ENCODE data around the gene SCLY. TPM values are rescaled to one million over a fixed set of nuclear protein-coding genes. Genes with fewer than 3 reads are reported as not detected.

Gene SCLY
- total and polyA plus RNA-seq, 2 of the 8 experiments (the other 6 are each of a cell fraction or from before 2014, with no cell fraction given), result 79.0 to 79.5 TPM

GRCh38 chr2:238101891-238102841, 41.4 kb downstream of the SCLY start:
- Histone ChIP-seq H3K79me1 (ENCODE audit: low read depth, low read length) (no peaks in the 10 kb centered on the region), H3K36me3 (ENCODE audit: control insufficient read depth in 2 of 4, insufficient read depth in 4 of 4, low read length in 3 of 4) (peaks cover 0 to 3% (median 0%) of the 10 kb centered on the region in 4 experiments; a peak in 1 of 8 replicates), H3K4ac (replicated peaks; ENCODE audit: insufficient read length, low read depth, low read length) (no peak overlapping the region), H2BK20ac (ENCODE audit: low read length) (no peak overlapping the region), H3K23me2 (ENCODE audit: low read depth, low read length) (no peaks in the 10 kb centered on the region), H4K91ac (replicated peaks; ENCODE audit: insufficient read length, low read length) (no peak overlapping the region), H3K79me2 (ENCODE audit: control insufficient read depth in 1 of 2, insufficient read depth in 2 of 2, low read length in 2 of 2) (no peaks in the 10 kb centered on the region), H3K56ac (replicated peaks; ENCODE audit: insufficient read length, low read depth, low read length) (no peak overlapping the region), H2BK12ac (ENCODE audit: low read depth, low read length) (peak overlapping the region; percentile 50; the same call in 1 of the 2 replicates), H3K27me3 (replicated peaks in 1 of 4; ENCODE audit: control insufficient read depth in 3 of 4, extremely low read depth in 1 of 4, insufficient read depth in 3 of 4, low read length in 3 of 4) (no peaks in the 10 kb centered on the region), H4K8ac (ENCODE audit: extremely low read depth, insufficient read depth, low read length) (peak overlapping the region; percentile 76; the same call in 1 of the 2 replicates), H3K9me3 (ENCODE audit: insufficient read depth in 2 of 2, low read depth in 1 of 2, low read length in 1 of 2) (no peaks in the 10 kb centered on the region), H3K27ac (ENCODE audit: low read depth, low read length) (no peak overlapping the region), H3K18ac (ENCODE audit: extremely low read depth, low read length) (no peak overlapping the region), H2BK15ac (ENCODE audit: low read length) (no peak overlapping the region), H3K9ac (replicated peaks in 1 of 4; ENCODE audit: extremely low read depth in 1 of 4, low read depth in 3 of 4, low read length in 3 of 4) (no peak overlapping the region), H3K14ac (ENCODE audit: insufficient read length) (no peak overlapping the region), H4K5ac (ENCODE audit: insufficient read length, low read depth, low read length) (no peak overlapping the region), H4K20me1 (replicated peaks in 1 of 2; ENCODE audit: control insufficient read depth in 1 of 2, insufficient read depth in 2 of 2, low read length in 2 of 2) (no peaks in the 10 kb centered on the region), H2AK5ac (ENCODE audit: low read depth, low read length) (no peak overlapping the region), H2AFZ (ENCODE audit: low read length) (no peak overlapping the region), H2BK5ac (ENCODE audit: low read depth, low read length) (no peak overlapping the region), H2BK120ac (replicated peaks; ENCODE audit: low read depth, low read length) (no peak overlapping the region), H3K23ac (ENCODE audit: insufficient read length) (no peak overlapping the region), H3K4me3 (ENCODE audit: extremely low read depth in 1 of 4, insufficient read depth in 2 of 4, low read depth in 3 of 4, low read length in 4 of 4) (no peak overlapping the region), H3K4me1 (replicated peaks in 1 of 4; ENCODE audit: control insufficient read depth in 3 of 4, insufficient read depth in 4 of 4, low read length in 3 of 4) (peaks cover 0 to 13% (median 8%) of the 10 kb centered on the region in 4 experiments; a peak in 6 of 7 replicates), H3K4me2 (ENCODE audit: insufficient read depth in 1 of 2, low read depth in 2 of 2, low read length in 2 of 2) (no peak overlapping the region)
- FAIRE-seq (no peak), DNase-seq (ENCODE audit: low read depth in 1 of 2, low spot score in 2 of 2) (peak in 1 of 2 experiments; percentile 57)
- 88% methylated on average over 29 of the region's 30 CpGs; no CpG with 5 or more reads in 1 of the 2 experiments for WGBS, 2 experiments (ENCODE audit: extremely low coverage in 1 of 2, insufficient coverage in 1 of 2, insufficient read length in 1 of 2, insufficient replicate concordance in 2 of 2, low coverage in 1 of 2, low lambda C conversion rate in 2 of 2, missing lambda C conversion rate in 1 of 2)
- ChIA-PET CTCF (ENCODE audit: partially characterized antibody) (interaction anchor here (1.1 to 2.1 kb wide), 7 partner anchors 13 to 179 kb away, joined by 3 to 7 read pairs (median 5); no protein-coding TSS in a partner anchor), POLR2A (ENCODE audit: partially characterized antibody) (interaction anchor here (1.2 to 1.5 kb wide), 5 partner anchors 11 to 179 kb away, joined by 3 to 5 read pairs (median 3); no protein-coding TSS in a partner anchor)
- TF ChIP-seq JUND (IDR thresholded peaks at IDR 0.05; ENCODE audit: low read length), result no peak
- TF ChIP-seq RAD21 (IDR thresholded peaks at IDR 0.05 in 1 of 2, conservative IDR thresholded peaks at IDR 0.05 in 1 of 2; ENCODE audit: low read depth in 2 of 2, low read length in 2 of 2), result 0 out of 4 replicates have a peak, but pooled peaks of 1 of the 2 experiments have one; percentile 11
